Measurements from ENCODE around the gene C6orf163.
"Not testable (repeated sequence)": the region's sequence is repeated elsewhere in the genome, so short reads cannot be mapped to it uniquely, and the experiment has no call there.

C6orf163 gene

DNA sequence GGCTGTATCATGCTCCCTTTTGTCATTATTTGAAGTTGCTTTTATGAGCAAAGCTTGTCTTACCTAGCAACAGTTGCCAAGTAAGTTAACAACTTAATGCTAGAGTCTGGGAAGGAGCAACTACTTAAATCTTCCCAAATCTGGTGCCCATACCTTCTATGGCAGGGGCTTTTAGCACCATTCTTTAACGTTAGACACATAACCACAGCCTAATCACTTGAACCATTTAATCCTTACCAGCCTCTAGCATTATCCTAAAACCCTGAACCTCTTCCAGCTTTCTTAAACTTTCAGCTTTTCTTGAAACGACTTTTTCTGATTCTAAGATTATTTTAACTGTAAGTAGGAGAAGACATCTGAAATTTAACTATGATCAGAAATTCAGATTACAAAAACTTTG, at the start of gene C6orf163:
TSS of gene C6orf163 (plus strand) at position 83 of the 400 bp plus-strand sequence. CDS start at position 370, 287 bp downstream.
- DNase-seq (ENCODE audit: extremely low read depth, low read depth): no peak
- no peak for TF ChIP-seq CTCF (IDR thresholded peaks at IDR 0.05; ENCODE audit: low read depth, low read length, missing control alignments)
- H3K4me3 ChIP-seq (replicated peaks; ENCODE audit: low read depth, low read length): no peak within 1 kb of the TSS

- no peak for TF ChIP-seq CTCF (IDR thresholded peaks at IDR 0.05; ENCODE audit: low read depth, low read length, missing control alignments)
- DNase-seq (ENCODE audit: extremely low read depth, low read depth): no peak
- no peak overlapping the region for H3K4me3 ChIP-seq (replicated peaks; ENCODE audit: low read depth, low read length)
These were observed 47.5 kb upstream of the C6orf163 start for GRCh38 chr6:87297119-87297518.

GRCh38 chr6:87301277-87301676, 43.3 kb upstream of the C6orf163 start:
- DNase-seq (ENCODE audit: extremely low read depth, low read depth); H3K4me3 ChIP-seq (replicated peaks; ENCODE audit: low read depth, low read length): not testable (repeated sequence)

GRCh38 chr6:87308970-87309369, 35.6 kb upstream of the C6orf163 start:
- no peak overlapping the region for H3K4me3 ChIP-seq (replicated peaks; ENCODE audit: low read depth, low read length)
- no peak for TF ChIP-seq CTCF (IDR thresholded peaks at IDR 0.05; ENCODE audit: low read depth, low read length, missing control alignments)
- DNase-seq (ENCODE audit: extremely low read depth, low read depth): no peak

DNA sequence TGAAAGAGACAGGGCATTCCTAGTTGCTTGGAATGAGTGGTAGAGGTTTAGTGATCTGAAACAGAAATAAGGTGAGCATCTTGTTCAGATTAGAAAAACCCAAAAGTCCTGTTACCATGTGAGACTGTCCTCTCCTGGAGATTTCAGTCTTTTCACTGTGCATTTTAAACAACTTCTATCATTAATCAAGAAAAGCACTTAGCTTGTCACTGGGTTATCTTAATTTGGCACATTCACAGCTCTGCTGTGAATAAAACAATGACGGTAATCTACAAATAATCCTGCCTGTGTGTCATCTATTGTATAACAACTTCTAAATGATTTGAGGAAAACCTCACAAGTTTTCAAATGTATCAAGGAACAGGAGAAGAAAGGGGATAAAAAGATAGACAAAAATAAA, 31.8 kb upstream of the C6orf163 start:
- no peak for TF ChIP-seq CTCF (IDR thresholded peaks at IDR 0.05; ENCODE audit: low read depth, low read length, missing control alignments)
- no peak overlapping the region for H3K4me3 ChIP-seq (replicated peaks; ENCODE audit: low read depth, low read length)
- DNase-seq (ENCODE audit: extremely low read depth, low read depth): no peak

GRCh38 chr6:87315071-87315470, 29.5 kb upstream of the C6orf163 start:
- DNase-seq (ENCODE audit: extremely low read depth, low read depth): no peak
- no peak for TF ChIP-seq CTCF (IDR thresholded peaks at IDR 0.05; ENCODE audit: low read depth, low read length, missing control alignments)
- no peak overlapping the region for H3K4me3 ChIP-seq (replicated peaks; ENCODE audit: low read depth, low read length)

DNA sequence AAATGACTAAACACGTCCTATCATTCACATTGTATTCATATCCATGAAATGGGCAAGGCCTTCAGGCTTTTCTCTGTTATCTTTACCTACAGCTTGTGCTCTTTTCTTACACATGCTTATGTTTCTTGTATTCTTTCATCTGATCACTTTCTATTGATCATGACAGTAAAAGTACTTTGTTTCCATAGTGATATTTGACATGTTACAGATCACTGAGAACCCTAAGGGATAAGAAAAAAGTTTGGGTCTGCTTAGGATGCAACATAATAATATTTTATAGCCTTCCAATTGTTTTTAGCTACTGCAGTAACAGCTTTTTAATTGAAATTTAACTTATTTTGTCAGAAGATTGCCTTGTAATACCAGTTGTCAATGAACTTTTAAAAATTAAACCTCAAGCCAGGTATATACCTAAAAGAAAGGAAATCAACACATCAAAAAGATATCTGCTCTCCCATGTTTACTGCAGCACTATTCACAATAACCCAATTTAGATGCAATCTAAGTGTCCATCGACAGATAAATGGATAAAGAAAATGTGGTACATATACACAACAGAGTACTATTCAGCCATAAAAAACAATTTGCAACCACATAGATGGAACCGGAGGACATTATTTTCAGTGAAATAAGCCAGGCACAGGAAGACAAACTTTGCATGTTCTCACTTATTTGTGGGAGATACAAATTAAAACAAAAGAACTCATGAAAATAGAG, 25.2 kb upstream of the C6orf163 start:
- DNase-seq (ENCODE audit: extremely low read depth, low read depth): no peak
- H3K4me3 ChIP-seq (replicated peaks; ENCODE audit: low read depth, low read length): no peak overlapping the region
- no peak for TF ChIP-seq CTCF (IDR thresholded peaks at IDR 0.05; ENCODE audit: low read depth, low read length, missing control alignments)
